ENCODE measurements around the gene NUP62CL.

DNA sequence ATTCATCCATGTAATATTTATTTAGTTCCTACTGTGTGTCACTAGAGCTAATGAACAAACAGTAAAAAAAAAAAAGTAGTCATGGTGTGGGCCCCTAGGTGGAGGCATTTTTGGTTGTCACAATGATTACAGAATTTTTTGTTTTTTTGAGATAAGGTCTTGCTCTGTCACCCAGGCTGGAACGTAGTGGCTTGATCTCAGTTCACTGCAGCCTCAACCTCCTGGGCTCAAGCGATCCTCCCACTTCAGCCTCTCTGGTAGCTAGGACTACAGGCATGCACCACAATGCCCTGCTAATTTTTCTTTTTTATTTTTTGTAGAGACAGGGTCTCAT lies 22.2 kb upstream of the NUP62CL start:
- TF ChIP-seq, protein P1, sequence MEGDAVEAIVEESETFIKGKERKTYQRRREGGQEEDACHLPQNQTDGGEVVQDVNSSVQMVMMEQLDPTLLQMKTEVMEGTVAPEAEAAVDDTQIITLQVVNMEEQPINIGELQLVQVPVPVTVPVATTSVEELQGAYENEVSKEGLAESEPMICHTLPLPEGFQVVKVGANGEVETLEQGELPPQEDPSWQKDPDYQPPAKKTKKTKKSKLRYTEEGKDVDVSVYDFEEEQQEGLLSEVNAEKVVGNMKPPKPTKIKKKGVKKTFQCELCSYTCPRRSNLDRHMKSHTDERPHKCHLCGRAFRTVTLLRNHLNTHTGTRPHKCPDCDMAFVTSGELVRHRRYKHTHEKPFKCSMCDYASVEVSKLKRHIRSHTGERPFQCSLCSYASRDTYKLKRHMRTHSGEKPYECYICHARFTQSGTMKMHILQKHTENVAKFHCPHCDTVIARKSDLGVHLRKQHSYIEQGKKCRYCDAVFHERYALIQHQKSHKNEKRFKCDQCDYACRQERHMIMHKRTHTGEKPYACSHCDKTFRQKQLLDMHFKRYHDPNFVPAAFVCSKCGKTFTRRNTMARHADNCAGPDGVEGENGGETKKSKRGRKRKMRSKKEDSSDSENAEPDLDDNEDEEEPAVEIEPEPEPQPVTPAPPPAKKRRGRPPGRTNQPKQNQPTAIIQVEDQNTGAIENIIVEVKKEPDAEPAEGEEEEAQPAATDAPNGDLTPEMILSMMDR (conservative IDR thresholded peaks at IDR 0.05; ENCODE audit: low read length), result no peak
- TF ChIP-seq EZH2phosphoT487 (IDR thresholded peaks at IDR 0.05; ENCODE audit: borderline replicate concordance), result no peak
